Breast epithelium (tissue), 3 donors: Measurements from ENCODE around the gene ITGB7.

Experiments
- CTCF ChIP-seq, 3 donors: fragments of 450-650 bp; IDR thresholded peaks; one replicate each; pipeline ENCODE4 v1.5.1; 2016 to 2017; ENCODE audit warnings: antibody characterized with exemption in 3 of 3, mild to moderate bottlenecking in 3 of 3, moderate library complexity in 3 of 3
- POLR2A ChIP-seq: fragments of 450-650 bp; IDR thresholded peaks from one replicate; pipeline ENCODE4 v1.6.1; 2016; ENCODE audit warnings: antibody characterized with exemption, mild to moderate bottlenecking, moderate library complexity

- no peak for TF ChIP-seq CTCF (IDR thresholded peaks at IDR 0.05)
- no peak for TF ChIP-seq POLR2A
Measured at GRCh38 chr12:53214687-53215455, 7.8 kb upstream of the ITGB7 start.
